Uterus (tissue), 2 donors: ENCODE data around the gene CH25H.

Experiments
- CTCF ChIP-seq, 4 experiments: fragments of 200-600 bp in 2 of 4; fragments of 450-650 bp in 2 of 4; sonication (generic) in 2 of 4; IDR thresholded peaks; one replicate each; pipeline ENCODE4 v1.5.1; 2016 to 2019; ENCODE audit warnings: antibody characterized with exemption in 4 of 4, mild to moderate bottlenecking in 2 of 4, moderate library complexity in 1 of 4
- POLR2A ChIP-seq, 2 donors: fragments of 450-650 bp; IDR thresholded peaks; one replicate each; pipeline ENCODE4 v1.6.1; 2016; ENCODE audit warnings: antibody characterized with exemption in 2 of 2, mild to moderate bottlenecking in 1 of 2, moderate library complexity in 1 of 2

GRCh38 chr10:89237849-89238248 is 30.7 kb upstream of the CH25H start:
- TF ChIP-seq CTCF (IDR thresholded peaks at IDR 0.05) (no peak), POLR2A (IDR thresholded peaks at IDR 0.05) (no peak)
